ENCODE data around the gene CORO2B. TPM values are rescaled to one million over a fixed set of nuclear protein-coding genes. Genes with fewer than 3 reads are reported as not detected.

Gene CORO2B
- total RNA-seq, 4 donors from 2014 or later, result 3.1 to 9.6 (median 8.6) TPM

DNA sequence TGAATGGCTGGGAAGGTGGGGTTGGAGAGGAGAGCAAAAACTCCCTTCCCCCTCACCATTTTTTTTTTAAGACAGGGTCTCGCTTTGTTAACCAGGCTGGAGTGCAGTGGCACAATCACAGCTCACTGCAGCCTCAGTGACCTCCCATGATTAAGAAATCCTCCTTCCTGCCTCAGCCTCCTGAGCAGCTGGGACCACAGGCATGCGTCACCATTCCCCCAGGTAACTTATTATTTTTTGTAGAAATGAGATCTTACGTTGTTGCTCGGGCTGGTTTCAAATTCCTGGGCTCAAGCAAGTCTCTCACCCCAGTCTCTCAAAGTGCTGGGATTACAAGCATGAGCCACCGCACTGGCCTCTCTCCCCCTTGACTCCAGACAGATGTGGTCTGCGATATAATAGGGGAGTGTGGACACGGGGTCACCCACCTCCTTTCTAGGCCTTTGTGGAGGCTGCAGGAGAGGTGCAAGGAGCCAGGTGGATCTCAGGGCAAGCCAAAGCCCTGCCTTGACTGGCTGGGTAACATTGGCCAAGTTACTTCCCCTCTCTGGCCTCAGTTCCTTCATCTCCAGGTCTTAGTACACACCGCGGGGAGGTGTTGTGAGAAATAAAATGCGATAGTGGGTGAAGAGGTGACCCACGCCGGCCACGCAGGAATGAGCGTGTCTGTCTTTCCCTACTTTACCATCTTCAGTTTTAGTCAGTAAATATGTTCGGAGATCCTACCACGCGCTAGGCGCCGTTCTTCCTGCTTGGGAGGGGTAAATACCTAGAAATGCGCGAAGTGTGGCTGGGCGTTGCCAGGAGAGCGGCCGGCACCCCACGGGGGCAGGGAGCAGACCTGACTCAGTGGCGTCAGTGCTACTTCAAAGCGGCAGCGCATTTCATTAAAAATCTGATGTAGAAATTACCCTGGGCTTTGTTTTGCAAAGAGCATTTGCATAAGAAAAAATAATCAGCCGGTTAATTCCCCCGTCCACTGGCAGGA lies 20.2 kb upstream of the CORO2B start:
- Histone ChIP-seq H3K27ac (no peak overlapping the region), H3K4me3 (replicated peaks in 1 of 3) (no peak overlapping the region), H3K36me3 (no peaks in the 10 kb centered on the region), H3K9me3 (no peaks in the 10 kb centered on the region), H3K27me3 (no peaks in the 10 kb centered on the region), H3K4me1 (peaks cover 4% of the 10 kb centered on the region in 2 donors)
- 45 to 49% methylated on average over 30 of the region's 30 CpGs for WGBS, 2 donors
- intact Hi-C loops (cut with DNase I), result loop anchor here (5.0 kb wide), 1 partner anchor 94 kb away; no protein-coding TSS in a partner anchor
- TF ChIP-seq POLR2A (IDR thresholded peaks at IDR 0.05), result no peak
- TF ChIP-seq, protein P1, sequence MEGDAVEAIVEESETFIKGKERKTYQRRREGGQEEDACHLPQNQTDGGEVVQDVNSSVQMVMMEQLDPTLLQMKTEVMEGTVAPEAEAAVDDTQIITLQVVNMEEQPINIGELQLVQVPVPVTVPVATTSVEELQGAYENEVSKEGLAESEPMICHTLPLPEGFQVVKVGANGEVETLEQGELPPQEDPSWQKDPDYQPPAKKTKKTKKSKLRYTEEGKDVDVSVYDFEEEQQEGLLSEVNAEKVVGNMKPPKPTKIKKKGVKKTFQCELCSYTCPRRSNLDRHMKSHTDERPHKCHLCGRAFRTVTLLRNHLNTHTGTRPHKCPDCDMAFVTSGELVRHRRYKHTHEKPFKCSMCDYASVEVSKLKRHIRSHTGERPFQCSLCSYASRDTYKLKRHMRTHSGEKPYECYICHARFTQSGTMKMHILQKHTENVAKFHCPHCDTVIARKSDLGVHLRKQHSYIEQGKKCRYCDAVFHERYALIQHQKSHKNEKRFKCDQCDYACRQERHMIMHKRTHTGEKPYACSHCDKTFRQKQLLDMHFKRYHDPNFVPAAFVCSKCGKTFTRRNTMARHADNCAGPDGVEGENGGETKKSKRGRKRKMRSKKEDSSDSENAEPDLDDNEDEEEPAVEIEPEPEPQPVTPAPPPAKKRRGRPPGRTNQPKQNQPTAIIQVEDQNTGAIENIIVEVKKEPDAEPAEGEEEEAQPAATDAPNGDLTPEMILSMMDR (IDR thresholded peaks at IDR 0.05), result no peak
- DNase-seq, result peak; percentile 35 to 49

DNA sequence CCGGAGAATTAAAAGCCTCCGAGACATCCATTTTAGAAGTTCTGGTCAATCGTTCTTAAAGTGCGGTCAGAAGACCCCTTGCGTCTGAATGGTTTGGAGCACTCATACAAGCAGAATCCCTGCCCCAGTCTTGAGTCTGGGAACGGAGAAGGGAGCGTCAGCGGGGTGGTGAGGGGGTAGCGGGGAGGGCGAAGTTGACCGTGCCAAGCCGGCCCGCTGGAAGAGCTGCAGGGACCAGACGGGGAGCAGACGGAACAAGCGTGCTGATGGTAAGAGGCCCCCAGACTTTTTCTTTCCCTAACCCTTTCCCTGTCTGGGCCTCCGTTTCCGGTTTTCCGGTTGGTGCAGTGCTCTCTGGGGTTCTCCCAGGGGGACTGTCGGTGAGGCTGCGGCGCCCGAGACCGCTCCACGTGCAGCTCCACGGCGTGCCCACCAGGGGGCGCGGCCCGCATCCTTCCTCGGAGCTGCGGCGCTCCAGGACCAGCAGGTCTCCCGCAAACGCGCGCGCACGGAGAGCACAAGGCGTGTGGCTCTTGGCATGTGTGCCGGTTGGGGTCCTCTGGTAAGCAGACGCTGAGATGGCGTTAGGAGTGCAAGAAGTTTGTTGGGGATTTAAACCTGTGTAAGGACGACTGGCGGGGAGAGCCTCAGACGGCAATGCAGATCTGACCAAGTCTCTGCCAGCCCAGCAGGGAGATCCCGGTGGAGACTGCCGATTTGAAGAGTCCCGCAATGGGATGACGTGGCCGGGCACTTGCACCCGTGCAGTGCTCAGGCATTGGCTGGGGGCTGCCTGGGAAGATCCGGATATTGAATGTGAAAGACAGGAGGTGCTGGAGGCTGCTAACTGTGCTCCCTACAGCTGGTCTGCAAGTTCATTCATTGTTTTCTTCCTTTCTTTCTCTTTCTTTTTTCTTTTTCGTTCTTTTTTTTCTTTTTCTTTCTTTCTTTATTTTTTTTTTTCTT lies 19.2 kb upstream of the CORO2B start:
- Histone ChIP-seq H3K4me3 (replicated peaks in 1 of 3) (peak overlapping the region in 2 of 3 donors; percentile 5 to 20), H3K4me1 (peaks cover 4% of the 10 kb centered on the region in 2 donors), H3K27ac (no peak overlapping the region), H3K36me3 (no peaks in the 10 kb centered on the region), H3K9me3 (no peaks in the 10 kb centered on the region), H3K27me3 (no peaks in the 10 kb centered on the region)
- WGBS, 2 donors, result 2 to 4% methylated on average over 34 to 50 of the region's 54 CpGs
- TF ChIP-seq POLR2A (IDR thresholded peaks at IDR 0.05), result no peak
- TF ChIP-seq, protein P1 (IDR thresholded peaks at IDR 0.05), result peak; percentile 85 to 98 (median 96)
- intact Hi-C loops (cut with DNase I), result loop anchor here (5.0 kb wide), 1 partner anchor 93 kb away; no protein-coding TSS in a partner anchor
- peak; percentile 78 to 83 for DNase-seq

DNA sequence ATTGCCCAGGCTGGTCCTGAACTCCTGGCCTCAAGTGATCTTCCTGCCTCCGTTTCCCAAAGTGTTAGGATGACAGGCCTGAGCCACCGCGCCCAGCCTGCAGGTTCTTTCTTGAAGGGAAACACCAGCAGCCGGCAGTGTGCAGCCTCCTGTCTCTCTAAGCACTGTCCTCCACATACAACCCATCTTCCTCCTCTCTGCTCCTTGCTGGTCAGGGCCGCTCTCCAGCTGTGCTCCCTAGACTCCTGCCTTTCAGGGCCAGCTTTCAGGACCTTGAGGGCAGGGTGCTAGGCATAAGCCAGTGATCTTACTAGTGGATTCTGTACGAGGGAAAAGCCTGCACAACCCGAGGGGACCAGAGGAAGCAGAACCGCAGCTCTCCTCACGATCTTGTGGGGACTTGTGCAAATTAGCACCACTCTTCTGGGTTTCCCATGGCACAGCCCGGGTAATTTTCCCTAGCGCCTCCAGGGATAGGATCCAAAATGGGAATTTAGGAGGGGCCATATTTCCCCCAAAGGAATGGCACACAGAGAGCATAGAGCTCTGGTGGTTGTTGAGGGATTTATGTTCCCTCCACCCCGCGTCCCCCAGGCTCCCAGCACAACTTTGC lies 18.2 kb upstream of the CORO2B start:
- 84 to 85% methylated on average over 13 of the region's 13 CpGs for WGBS, 2 donors
- peaks cover 4% of the 10 kb centered on the region in 2 donors for H3K4me1 ChIP-seq
- H3K27me3 ChIP-seq, result no peaks in the 10 kb centered on the region
- no peaks in the 10 kb centered on the region for H3K9me3 ChIP-seq
- no peak overlapping the region for H3K4me3 ChIP-seq (replicated peaks in 1 of 3)
- H3K27ac ChIP-seq, result no peak overlapping the region
- intact Hi-C loops (cut with DNase I), result no loop called here
- TF ChIP-seq, protein P1 (IDR thresholded peaks at IDR 0.05), result no peak
- no peak for TF ChIP-seq POLR2A (IDR thresholded peaks at IDR 0.05)
- DNase-seq, result no peak
- no peaks in the 10 kb centered on the region for H3K36me3 ChIP-seq

- Histone ChIP-seq H3K4me3 (replicated peaks in 1 of 3) (no peak overlapping the region), H3K4me1 (peaks cover 4% of the 10 kb centered on the region in 2 donors), H3K27me3 (no peaks in the 10 kb centered on the region), H3K27ac (no peak overlapping the region), H3K9me3 (no peaks in the 10 kb centered on the region), H3K36me3 (no peaks in the 10 kb centered on the region)
- TF ChIP-seq, protein P1 (IDR thresholded peaks at IDR 0.05), result no peak
- TF ChIP-seq POLR2A (IDR thresholded peaks at IDR 0.05), result no peak
- DNase-seq, result no peak
- intact Hi-C loops (cut with DNase I), result no loop called here
- 74 to 89% methylated on average over 11 to 13 of the region's 15 CpGs for WGBS, 2 donors
Observed at GRCh38 chr15:68561171-68561900, 17.5 kb upstream of the CORO2B start.

Data from thyroid gland (tissue), 4 donors.